Measurements from ENCODE around the gene BAIAP2. TPM values are rescaled to one million over a fixed set of nuclear protein-coding genes. Genes with fewer than 3 reads are reported as not detected.

Gene BAIAP2
- total and polyA plus RNA-seq, 8 donors, result 21.1 to 263 (median 56.3) TPM

DNA sequence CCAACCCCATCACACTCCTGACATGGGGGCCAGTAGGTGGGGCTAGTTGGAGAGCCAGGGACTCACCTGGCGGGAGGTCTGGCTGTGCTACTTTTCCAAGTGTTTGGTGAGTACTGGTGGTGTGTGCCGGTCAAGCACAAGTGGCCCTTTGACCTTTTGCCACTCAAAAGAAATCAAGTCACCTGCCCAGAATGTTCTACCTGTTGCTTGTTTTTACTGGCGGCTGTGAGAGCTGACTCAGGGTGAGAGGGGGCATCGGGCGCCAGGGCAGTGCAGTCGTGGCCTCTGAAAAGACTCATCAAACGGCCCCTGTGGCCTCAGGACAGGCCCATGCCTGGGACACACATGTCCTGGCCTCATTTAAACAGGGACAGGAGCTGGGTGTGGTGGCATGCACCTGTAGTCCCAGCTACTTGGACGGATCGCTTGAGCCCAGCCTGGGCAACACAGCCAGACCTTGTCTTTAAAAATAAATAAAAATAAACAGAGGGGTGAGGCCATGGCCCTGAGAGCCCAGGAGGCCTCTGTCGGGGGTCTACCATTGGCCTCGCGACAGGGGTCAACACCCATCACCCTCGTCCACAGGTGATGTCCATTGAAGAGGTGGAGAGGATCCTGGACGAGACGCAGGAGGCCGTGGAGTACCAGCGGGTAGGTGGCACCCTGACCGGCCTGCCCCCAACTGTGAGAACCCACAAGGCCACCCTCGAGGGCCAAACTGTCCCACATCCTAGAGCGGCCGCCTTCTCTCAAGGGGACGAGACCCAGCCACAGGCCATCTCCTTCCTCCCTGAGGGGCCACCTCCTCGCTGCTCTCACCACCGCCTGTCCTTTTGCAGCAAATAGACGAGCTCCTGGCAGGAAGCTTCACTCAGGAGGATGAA, 38.3 kb upstream of the BAIAP2 start:
- Histone ChIP-seq H3K27me3 (peaks cover 0 to 3% (median 0%) of the 10 kb centered on the region in 3 donors), H3K4me1 (peaks cover 12 to 41% (median 39%) of the 10 kb centered on the region in 4 donors), H3K4me3 (no peak overlapping the region), H3K36me3 (peaks cover 39 to 65% (median 59%) of the 10 kb centered on the region in 4 donors), H3K27ac (no peak overlapping the region), H3K9me3 (no peaks in the 10 kb centered on the region)
- no peak for DNase-seq
- 90 to 94% (median 93%) methylated on average over 23 to 25 of the region's 25 CpGs for whole genome bisulfite sequencing, 5 donors
- intact Hi-C loops (cut with DNase I; ENCODE audit: low total_unique reads), result loop anchor here (10.0 kb wide), 1 partner anchor 108 kb away; no protein-coding TSS in a partner anchor
- TF ChIP-seq, protein P1, sequence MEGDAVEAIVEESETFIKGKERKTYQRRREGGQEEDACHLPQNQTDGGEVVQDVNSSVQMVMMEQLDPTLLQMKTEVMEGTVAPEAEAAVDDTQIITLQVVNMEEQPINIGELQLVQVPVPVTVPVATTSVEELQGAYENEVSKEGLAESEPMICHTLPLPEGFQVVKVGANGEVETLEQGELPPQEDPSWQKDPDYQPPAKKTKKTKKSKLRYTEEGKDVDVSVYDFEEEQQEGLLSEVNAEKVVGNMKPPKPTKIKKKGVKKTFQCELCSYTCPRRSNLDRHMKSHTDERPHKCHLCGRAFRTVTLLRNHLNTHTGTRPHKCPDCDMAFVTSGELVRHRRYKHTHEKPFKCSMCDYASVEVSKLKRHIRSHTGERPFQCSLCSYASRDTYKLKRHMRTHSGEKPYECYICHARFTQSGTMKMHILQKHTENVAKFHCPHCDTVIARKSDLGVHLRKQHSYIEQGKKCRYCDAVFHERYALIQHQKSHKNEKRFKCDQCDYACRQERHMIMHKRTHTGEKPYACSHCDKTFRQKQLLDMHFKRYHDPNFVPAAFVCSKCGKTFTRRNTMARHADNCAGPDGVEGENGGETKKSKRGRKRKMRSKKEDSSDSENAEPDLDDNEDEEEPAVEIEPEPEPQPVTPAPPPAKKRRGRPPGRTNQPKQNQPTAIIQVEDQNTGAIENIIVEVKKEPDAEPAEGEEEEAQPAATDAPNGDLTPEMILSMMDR (IDR thresholded peaks at IDR 0.05), result no peak
- no peak for TF ChIP-seq POLR2AphosphoS5 (IDR thresholded peaks at IDR 0.05)
- no peak for TF ChIP-seq EP300 (IDR thresholded peaks at IDR 0.05)
- no peak for TF ChIP-seq POLR2A (IDR thresholded peaks at IDR 0.05)

DNA sequence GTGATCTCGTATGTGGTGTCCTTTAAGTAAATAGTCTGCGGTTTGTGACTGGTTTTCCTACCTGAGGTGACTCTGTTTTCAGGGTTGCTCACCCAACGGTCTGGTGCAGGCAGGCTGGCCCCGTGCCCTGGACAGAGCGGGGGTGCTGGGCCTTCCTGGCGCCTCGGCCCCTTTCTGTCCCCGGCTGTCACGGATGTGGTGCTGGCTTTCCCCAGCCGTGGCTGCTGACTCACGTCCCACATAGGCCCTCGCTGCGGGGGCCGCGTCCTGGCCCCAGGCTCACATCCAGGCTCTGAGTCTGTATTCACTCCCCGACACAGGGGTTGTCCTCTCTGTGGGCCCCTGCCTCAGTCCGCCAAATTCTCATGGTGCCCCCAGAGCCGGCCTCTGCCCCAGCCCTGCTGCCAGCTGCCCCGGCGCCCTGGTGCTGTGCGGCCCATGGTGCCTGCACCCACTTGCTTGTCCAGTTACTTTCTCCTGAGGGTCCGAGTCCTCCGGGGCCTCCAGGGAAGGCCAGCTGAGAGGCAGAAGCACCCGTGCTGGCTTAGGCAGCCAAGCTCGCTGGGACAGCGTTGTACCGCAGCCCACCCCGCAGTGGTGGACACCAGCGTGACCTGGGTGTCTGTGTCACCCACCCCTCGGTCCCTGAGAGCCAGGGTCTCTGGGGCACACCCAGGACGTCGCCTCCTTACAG, 37.4 kb upstream of the BAIAP2 start:
- Histone ChIP-seq H3K9me3 (no peaks in the 10 kb centered on the region), H3K4me1 (peaks cover 10 to 46% (median 42%) of the 10 kb centered on the region in 4 donors), H3K27me3 (peaks cover 0 to 9% (median under 1%) of the 10 kb centered on the region in 3 donors), H3K27ac (no peak overlapping the region), H3K4me3 (no peak overlapping the region), H3K36me3 (peaks cover 39 to 65% (median 59%) of the 10 kb centered on the region in 4 donors)
- DNase-seq, result no peak
- intact Hi-C loops (cut with DNase I; ENCODE audit: low total_unique reads), result loop anchor here (10.0 kb wide), 1 partner anchor 107 kb away; no protein-coding TSS in a partner anchor
- TF ChIP-seq, protein P1 (IDR thresholded peaks at IDR 0.05), result no peak
- TF ChIP-seq POLR2AphosphoS5 (IDR thresholded peaks at IDR 0.05) (no peak), EP300 (IDR thresholded peaks at IDR 0.05) (no peak), POLR2A (IDR thresholded peaks at IDR 0.05) (no peak)
- WGBS, 5 donors, result 82 to 92% (median 90%) methylated on average over 18 to 32 of the region's 32 CpGs

DNA sequence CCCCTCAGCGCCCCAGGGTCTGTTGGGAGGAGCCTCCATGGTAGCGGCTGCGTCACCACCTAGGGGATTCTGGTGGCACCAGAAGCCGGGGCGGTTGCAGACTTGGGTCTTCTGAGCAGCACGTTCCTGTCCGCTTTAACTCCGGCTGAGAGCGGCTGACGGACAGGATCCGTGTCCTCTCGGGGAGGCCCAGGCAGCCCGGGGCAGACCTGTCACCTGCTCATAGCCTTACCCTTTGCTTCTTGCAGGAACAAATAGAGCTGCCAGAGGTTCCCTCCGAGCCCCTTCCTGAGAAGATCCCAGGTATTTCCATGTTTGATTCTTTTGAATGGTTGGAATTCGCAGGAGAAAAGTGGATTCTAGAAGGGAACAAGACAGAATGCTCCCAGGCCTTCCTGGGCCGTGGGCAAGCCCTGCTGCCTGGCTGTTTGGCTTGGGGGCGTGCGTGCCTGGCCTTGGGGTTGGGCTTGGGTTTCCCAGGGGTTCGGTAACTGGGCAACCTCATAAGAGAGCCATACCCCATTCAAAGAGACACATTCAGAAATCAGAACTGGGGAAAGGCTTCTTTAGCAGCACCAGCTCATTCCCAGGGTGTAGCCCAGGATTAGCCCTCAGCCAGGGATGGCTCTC, 36.7 kb upstream of the BAIAP2 start:
- Histone ChIP-seq H3K36me3 (peaks cover 39 to 65% (median 59%) of the 10 kb centered on the region in 4 donors), H3K4me1 (peaks cover 3 to 44% (median 39%) of the 10 kb centered on the region in 4 donors), H3K27ac (no peak overlapping the region), H3K27me3 (peaks cover 0 to 15% (median 7%) of the 10 kb centered on the region in 3 donors), H3K4me3 (no peak overlapping the region), H3K9me3 (no peaks in the 10 kb centered on the region)
- TF ChIP-seq POLR2A (IDR thresholded peaks at IDR 0.05), result no peak
- no peak for TF ChIP-seq POLR2AphosphoS5 (IDR thresholded peaks at IDR 0.05)
- TF ChIP-seq, protein P1 (IDR thresholded peaks at IDR 0.05), result no peak
- TF ChIP-seq EP300 (IDR thresholded peaks at IDR 0.05), result no peak
- 90 to 97% (median 94%) methylated on average over 14 to 19 of the region's 19 CpGs for WGBS, 5 donors
- intact Hi-C loops (cut with DNase I; ENCODE audit: low total_unique reads), result loop anchor here (10.0 kb wide), 1 partner anchor 107 kb away; no protein-coding TSS in a partner anchor
- no peak for DNase-seq
